Activated naive CD4-positive, alpha-beta T cell treated with anti-CD3 and anti-CD28 coated beads, Interleukin-2, amount 50 U/mL, for 24 hours (primary cell): Measurements from ENCODE around the gene C1QB.

ENCODE experiments used
- H3K27ac Mint-ChIP-seq: one replicate; pipeline ENCODE4 v1.8.0; 2021; ENCODE audit warnings: mild to moderate bottlenecking, mixed read lengths
- H3K27me3 Mint-ChIP-seq: one replicate; pipeline ENCODE4 v1.8.0; 2021; ENCODE audit warnings: mixed read lengths
- H3K36me3 Mint-ChIP-seq: one replicate; pipeline ENCODE4 v1.8.0; 2021; ENCODE audit warnings: mixed read lengths
- H3K4me1 Mint-ChIP-seq: one replicate; pipeline ENCODE4 v1.8.0; 2021; ENCODE audit warnings: mixed read lengths
- H3K4me3 Mint-ChIP-seq: one replicate; pipeline ENCODE4 v1.8.0; 2021; ENCODE audit warnings: mild to moderate bottlenecking, mixed read lengths
- H3K9me3 Mint-ChIP-seq: one replicate; pipeline ENCODE4 v1.8.0; 2021; ENCODE audit warnings: mixed read lengths

C1QB gene

DNA sequence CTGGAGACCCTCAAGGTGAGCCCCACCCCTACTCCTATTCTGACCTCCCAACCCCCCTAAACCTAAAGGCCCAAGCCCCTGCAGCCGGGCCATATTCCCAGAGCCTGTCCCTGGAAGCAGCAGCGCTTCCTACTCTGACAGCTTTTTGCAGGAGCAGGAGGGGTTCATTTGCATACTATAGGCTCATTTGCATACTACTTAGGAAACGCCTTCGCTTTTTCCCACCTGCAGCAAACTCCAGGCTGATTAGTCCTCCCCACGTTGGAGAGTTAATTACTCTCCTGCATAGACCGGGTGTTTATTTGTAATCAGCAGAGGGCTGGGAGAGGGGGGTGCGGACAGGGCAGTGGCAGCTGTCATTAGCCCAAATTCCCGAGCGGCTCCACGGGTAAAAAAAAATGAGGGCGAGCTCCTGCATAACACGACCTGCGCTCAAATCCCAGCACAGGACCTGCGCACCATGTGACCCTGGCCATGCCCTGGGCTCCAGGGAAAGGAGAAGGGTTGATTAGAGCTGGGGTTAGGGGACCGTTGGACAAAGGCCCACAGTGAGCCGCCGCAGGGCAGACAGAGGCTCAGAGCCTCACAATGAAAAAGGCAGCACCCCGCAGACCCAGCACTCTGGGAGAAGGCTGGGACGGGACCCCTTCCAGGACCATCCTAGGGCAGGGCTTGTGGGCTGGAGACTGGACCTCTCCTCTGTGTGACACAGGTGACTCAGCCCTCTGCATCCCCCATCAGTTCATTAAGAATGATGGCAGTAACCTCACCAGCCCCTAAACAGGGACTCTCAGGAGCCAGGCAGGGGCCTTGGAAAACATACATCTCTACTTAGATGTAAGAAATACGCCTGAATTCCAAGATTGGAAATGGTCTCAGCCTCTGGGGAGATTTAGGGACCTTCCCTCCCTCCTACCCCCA, 26.5 kb upstream of the C1QB start:
- H3K9me3 Mint-ChIP-seq = no peaks in the 10 kb centered on the region
- no peaks in the 10 kb centered on the region for H3K36me3 Mint-ChIP-seq
- no peaks in the 10 kb centered on the region for H3K4me1 Mint-ChIP-seq
- no peak overlapping the region for H3K27ac Mint-ChIP-seq
- peaks cover 16% of the 10 kb centered on the region for H3K27me3 Mint-ChIP-seq
- H3K4me3 Mint-ChIP-seq = no peak overlapping the region

DNA sequence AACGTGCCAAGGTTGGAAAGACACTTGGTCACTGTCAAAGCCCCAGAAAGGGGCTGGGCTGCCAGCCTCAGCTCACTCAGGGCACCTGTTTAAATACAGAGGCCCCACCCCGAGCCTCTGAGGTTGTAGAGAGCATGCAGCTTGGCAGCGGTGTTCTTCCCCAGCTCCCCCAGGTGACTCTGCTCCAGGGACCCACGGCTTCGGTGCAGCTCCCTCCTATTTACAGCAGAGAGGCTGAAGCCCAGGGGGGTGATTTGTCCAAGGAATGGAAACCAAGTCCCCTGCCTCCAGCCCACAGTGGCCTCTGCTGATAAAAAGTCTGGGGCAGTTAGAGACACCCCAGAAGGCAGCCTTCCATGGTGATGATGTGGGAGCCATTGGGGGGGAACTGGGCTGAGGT, 25.7 kb upstream of the C1QB start:
- Mint-ChIP-seq H3K4me3 (no peak overlapping the region), H3K36me3 (no peaks in the 10 kb centered on the region), H3K27me3 (peaks cover 16% of the 10 kb centered on the region), H3K9me3 (no peaks in the 10 kb centered on the region), H3K27ac (no peak overlapping the region), H3K4me1 (no peaks in the 10 kb centered on the region)

GRCh38 chr1:22628698-22629444, 24.2 kb upstream of the C1QB start:
- no peak overlapping the region for H3K27ac Mint-ChIP-seq
- H3K36me3 Mint-ChIP-seq = no peaks in the 10 kb centered on the region
- no peaks in the 10 kb centered on the region for H3K4me1 Mint-ChIP-seq
- H3K4me3 Mint-ChIP-seq = no peak overlapping the region
- H3K9me3 Mint-ChIP-seq = no peaks in the 10 kb centered on the region
- peaks cover 19% of the 10 kb centered on the region for H3K27me3 Mint-ChIP-seq

DNA sequence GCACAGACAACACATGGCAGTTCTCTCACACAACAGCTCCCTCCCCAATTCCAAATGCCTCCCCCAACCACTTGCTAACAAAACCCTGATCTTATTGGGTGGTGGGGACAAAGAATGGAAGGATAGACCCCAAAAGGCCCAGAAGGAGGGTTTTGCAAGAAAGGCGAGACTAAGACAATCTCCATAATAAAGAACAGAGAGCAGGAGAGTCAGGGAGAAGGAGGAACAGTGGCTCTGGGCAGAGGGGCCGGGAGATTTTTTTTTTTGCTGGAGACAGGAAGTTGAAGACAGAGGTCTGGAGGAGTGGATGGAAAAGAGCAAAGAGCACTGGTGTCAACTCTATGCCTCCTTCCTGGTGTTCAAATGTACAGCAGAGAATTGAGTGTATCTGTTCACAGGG, 23.1 kb upstream of the C1QB start:
- no peak overlapping the region for H3K4me3 Mint-ChIP-seq
- H3K9me3 Mint-ChIP-seq = no peaks in the 10 kb centered on the region
- H3K27me3 Mint-ChIP-seq = peaks cover 21% of the 10 kb centered on the region
- no peak overlapping the region for H3K27ac Mint-ChIP-seq
- no peaks in the 10 kb centered on the region for H3K36me3 Mint-ChIP-seq
- H3K4me1 Mint-ChIP-seq = no peaks in the 10 kb centered on the region

DNA sequence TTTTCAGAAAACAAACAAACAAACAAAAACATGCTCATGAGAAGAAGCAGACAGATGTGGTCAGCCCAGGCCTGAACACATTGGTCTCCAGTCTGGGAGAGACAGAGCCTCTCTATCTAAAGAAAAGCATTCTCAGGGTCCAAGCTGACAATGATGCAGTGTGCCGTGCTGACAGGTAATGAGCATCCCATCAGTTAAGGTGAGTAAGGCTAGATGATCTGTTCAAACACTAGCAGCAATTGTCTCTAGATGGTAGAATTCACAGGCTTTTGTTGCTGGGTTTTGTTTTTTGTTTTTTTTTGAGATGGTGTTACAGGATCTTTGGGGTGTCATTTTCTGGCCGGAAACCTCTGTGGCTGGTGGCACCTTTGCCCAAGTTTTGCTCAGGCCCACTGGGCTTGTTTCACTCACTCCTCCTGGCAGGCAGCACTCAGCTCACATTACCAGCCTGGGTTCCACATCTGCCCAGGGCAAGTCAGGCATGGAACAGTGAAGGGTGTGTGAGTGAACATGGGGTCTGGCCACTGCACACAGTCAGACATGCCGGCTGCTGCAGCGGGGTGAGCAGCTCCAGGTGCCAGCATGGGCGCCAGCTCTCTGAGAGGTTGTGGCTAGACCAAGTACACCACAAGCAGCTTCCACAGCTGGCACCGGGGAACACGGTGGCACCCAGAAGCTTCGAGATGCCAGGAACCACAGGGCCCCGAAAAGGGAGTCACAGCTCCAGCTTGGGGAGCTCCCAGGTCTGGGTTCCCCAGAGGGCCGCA, 19.2 kb upstream of the C1QB start:
- Mint-ChIP-seq H3K4me1 (no peaks in the 10 kb centered on the region), H3K27ac (no peak overlapping the region), H3K4me3 (no peak overlapping the region), H3K36me3 (no peaks in the 10 kb centered on the region), H3K27me3 (peaks cover 10% of the 10 kb centered on the region), H3K9me3 (no peaks in the 10 kb centered on the region)

- H3K36me3 Mint-ChIP-seq = no peaks in the 10 kb centered on the region
- no peak overlapping the region for H3K4me3 Mint-ChIP-seq
- no peaks in the 10 kb centered on the region for H3K9me3 Mint-ChIP-seq
- no peaks in the 10 kb centered on the region for H3K4me1 Mint-ChIP-seq
- H3K27ac Mint-ChIP-seq = no peak overlapping the region
- H3K27me3 Mint-ChIP-seq = peaks cover 5% of the 10 kb centered on the region
Observed at GRCh38 chr1:22635436-22635835, 17.6 kb upstream of the C1QB start.

DNA sequence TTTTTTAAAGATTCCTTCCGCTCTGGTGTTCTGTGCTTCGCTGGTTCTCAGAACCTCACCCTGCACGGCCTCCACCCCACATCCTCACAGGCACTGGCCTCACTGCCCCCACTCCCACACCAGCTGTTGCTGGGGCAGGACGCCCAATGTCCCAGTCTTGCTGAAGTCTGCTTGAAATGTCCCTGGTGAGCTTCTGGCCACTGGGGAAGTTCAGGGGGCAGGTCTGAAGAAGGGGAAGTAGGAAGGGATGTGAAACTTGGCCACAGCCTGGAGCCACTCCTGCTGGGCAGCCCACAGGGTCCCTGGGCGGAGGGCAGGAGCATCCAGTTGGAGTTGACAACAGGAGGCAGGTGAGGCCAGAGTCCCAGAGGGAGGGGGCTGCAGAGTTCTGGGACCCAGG, 16.7 kb upstream of the C1QB start, which contains the start of gene C1QA:
Gene C1QA, plus strand, starts transcription at position 276 of the 400 bp plus-strand sequence. CDS start 989 bp downstream, outside the sequence.
- H3K36me3 Mint-ChIP-seq = no peaks in the 10 kb centered on the region
- H3K27ac Mint-ChIP-seq = no peak within 1 kb of the TSS
- no peaks in the 10 kb centered on the region for H3K4me1 Mint-ChIP-seq
- H3K9me3 Mint-ChIP-seq = no peaks in the 10 kb centered on the region
- H3K27me3 Mint-ChIP-seq = peaks cover 10% of the 10 kb centered on the region
- H3K4me3 Mint-ChIP-seq = no peak within 1 kb of the TSS

DNA sequence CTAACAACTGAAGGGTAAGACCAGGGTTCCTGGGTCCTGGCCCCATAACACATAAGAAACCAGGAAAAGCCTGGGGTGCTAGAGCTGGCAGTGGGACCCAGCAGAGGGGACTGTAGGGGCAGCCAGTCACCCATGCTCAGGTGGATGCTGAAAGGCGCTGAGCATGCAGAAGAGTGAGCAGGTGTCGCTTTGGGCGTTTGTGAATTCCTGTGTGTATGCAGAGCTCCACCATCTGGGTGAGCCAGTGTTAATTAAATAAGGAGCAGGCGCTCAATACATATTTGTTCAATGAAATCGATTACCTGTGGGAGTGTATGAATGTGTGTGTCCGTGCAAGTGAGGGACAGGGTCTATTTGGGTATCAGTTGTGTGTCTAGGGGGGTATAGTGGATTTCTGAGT, 16.1 kb upstream of the C1QB start:
- Mint-ChIP-seq H3K27me3 (peaks cover 10% of the 10 kb centered on the region), H3K27ac (no peak overlapping the region), H3K36me3 (no peaks in the 10 kb centered on the region), H3K9me3 (no peaks in the 10 kb centered on the region), H3K4me3 (no peak overlapping the region), H3K4me1 (no peaks in the 10 kb centered on the region)

DNA sequence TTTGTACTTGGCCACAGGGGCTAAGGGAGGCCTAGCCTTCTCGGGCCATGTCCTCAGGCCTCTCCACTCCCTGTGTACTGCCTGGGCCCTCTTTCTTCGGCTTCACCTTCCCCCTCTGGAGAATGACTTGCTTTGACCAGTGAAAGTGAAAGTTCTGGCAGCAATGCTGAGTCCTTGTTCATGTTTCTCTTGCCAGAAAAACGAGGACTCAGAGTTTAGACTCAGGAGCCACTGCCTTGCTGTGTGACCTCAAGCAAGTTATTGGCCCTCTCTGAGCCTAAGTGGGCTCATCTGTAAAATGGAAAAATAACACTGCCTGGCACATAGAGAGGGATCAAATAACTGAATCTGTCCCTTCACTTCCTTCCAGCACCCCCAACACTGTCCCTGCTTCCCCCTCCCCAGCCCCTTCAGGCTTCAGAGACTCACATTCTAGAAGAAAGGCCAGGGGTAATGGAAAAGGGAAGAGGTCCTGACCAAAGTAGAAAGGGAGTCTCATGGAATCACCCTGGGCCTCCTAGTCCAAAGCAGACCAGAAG, 15.1 kb upstream of the C1QB start:
- no peaks in the 10 kb centered on the region for H3K36me3 Mint-ChIP-seq
- no peaks in the 10 kb centered on the region for H3K4me1 Mint-ChIP-seq
- H3K27me3 Mint-ChIP-seq = peaks cover 10% of the 10 kb centered on the region
- H3K9me3 Mint-ChIP-seq = no peaks in the 10 kb centered on the region
- no peak overlapping the region for H3K4me3 Mint-ChIP-seq
- no peak overlapping the region for H3K27ac Mint-ChIP-seq

DNA sequence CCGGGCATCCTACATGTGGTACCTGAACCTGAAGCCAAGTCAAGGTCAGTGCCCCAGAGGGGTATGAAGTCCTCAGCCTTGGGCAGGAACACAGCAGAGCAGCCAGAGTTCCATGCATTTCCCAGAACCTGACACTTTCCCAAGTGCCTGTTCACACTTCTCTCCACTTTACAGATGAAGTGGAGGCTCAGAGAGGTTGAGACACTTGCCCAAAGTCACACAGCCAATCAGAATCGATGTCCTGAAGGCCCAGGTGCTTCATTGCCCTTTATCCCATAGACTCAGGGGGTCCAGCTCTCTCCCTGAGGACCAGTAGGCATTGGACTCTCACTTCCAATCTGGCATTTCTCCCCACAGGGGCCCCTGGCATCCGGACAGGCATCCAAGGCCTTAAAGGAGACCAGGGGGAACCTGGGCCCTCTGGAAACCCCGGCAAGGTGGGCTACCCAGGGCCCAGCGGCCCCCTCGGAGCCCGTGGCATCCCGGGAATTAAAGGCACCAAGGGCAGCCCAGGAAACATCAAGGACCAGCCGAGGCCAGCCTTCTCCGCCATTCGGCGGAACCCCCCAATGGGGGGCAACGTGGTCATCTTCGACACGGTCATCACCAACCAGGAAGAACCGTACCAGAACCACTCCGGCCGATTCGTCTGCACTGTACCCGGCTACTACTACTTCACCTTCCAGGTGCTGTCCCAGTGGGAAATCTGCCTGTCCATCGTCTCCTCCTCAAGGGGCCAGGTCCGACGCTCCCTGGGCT, 14.4 kb upstream of the C1QB start:
- Mint-ChIP-seq H3K27ac (no peak overlapping the region), H3K4me3 (no peak overlapping the region), H3K36me3 (no peaks in the 10 kb centered on the region), H3K9me3 (no peaks in the 10 kb centered on the region), H3K4me1 (no peaks in the 10 kb centered on the region), H3K27me3 (peaks cover 9% of the 10 kb centered on the region)

- no peak overlapping the region for H3K4me3 Mint-ChIP-seq
- no peaks in the 10 kb centered on the region for H3K9me3 Mint-ChIP-seq
- H3K4me1 Mint-ChIP-seq = no peaks in the 10 kb centered on the region
- peaks cover 6% of the 10 kb centered on the region for H3K27me3 Mint-ChIP-seq
- H3K36me3 Mint-ChIP-seq = no peaks in the 10 kb centered on the region
- no peak overlapping the region for H3K27ac Mint-ChIP-seq
Observed at GRCh38 chr1:22639286-22639685, 13.8 kb upstream of the C1QB start.

GRCh38 chr1:22641247-22641646, 11.8 kb upstream of the C1QB start:
- no peaks in the 10 kb centered on the region for H3K4me1 Mint-ChIP-seq
- H3K27ac Mint-ChIP-seq = no peak overlapping the region
- peaks cover 6% of the 10 kb centered on the region for H3K27me3 Mint-ChIP-seq
- no peaks in the 10 kb centered on the region for H3K9me3 Mint-ChIP-seq
- H3K4me3 Mint-ChIP-seq = no peak overlapping the region
- H3K36me3 Mint-ChIP-seq = no peaks in the 10 kb centered on the region

- no peaks in the 10 kb centered on the region for H3K9me3 Mint-ChIP-seq
- H3K27me3 Mint-ChIP-seq = peaks cover 6% of the 10 kb centered on the region
- H3K27ac Mint-ChIP-seq = no peak overlapping the region
- no peak overlapping the region for H3K4me3 Mint-ChIP-seq
- H3K4me1 Mint-ChIP-seq = no peaks in the 10 kb centered on the region
- no peaks in the 10 kb centered on the region for H3K36me3 Mint-ChIP-seq
Observed at GRCh38 chr1:22641906-22642636, 11.0 kb upstream of the C1QB start.

GRCh38 chr1:22643381-22643780, 9.7 kb upstream of the C1QB start, which contains the start of gene C1QC:
Gene C1QC, plus strand, starts transcription at chr1:22643633. Its CDS starts 391 bp downstream, at chr1:22644024.
- Mint-ChIP-seq H3K27me3 (peaks cover 9% of the 10 kb centered on the region), H3K4me1 (no peaks in the 10 kb centered on the region), H3K9me3 (no peaks in the 10 kb centered on the region), H3K36me3 (no peaks in the 10 kb centered on the region), H3K4me3 (no peak within 1 kb of the TSS), H3K27ac (no peak within 1 kb of the TSS)
